IMR-90 (cell line): ENCODE data around the gene ABCA4. TPM values are rescaled to one million over a fixed set of nuclear protein-coding genes. Genes with fewer than 3 reads are reported as not detected.

ENCODE experiments used
- ATAC-seq: fragments of 200-7000 bp; cut with Tn5 transposase; 2 replicates; pipeline ENCODE4 v1.9.1; 2020; ENCODE audit warnings: low read depth, mild to moderate bottlenecking, moderate library complexity
- BruUV-seq: library from RNA; stranded (reverse); fragments of 400-500 nt; replicated peaks from 2 replicates; lab custom pipeline; 2021; lab: Mats Ljungman, UMichigan
- CTCF ChIA-PET: fragments of 300-600 bp; formaldehyde crosslinking; extraction: SDS; loops from one replicate; lab custom pipeline; 2021; ENCODE audit warnings: antibody characterized with exemption; lab: Yijun Ruan, JAX
- POLR2A ChIA-PET: fragments of 300-600 bp; sonication (Branson Sonifier 250); formaldehyde crosslinking; loops from one replicate; lab custom pipeline; 2022; ENCODE audit warnings: antibody characterized with exemption; ENCODE audit not compliant: unreplicated experiment; lab: Charles Lee
- DNase-seq: peaks from one replicate; pipeline ENCODE4 v3.0.0; 2013
- H2AFZ ChIP-seq: replicated peaks from 2 replicates; pipeline ENCODE3; 2013; ENCODE audit warnings: low read length, mild to moderate bottlenecking; ENCODE audit not compliant: poor library complexity
- H2AK5ac ChIP-seq: 2 replicates; pipeline ENCODE4 v1.6.1; 2013; ENCODE audit warnings: low read depth, low read length, inconsistent platforms
- H2AK9ac ChIP-seq: replicated peaks from 2 replicates; pipeline ENCODE3; 2013; ENCODE audit warnings: mild to moderate bottlenecking, low read depth, low read length, moderate library complexity; ENCODE audit not compliant: poor library complexity
- H2BK120ac ChIP-seq: 2 replicates; pipeline ENCODE4 v1.6.1; 2013; ENCODE audit warnings: low read depth, low read length, inconsistent platforms
- H2BK15ac ChIP-seq: 3 replicates; pipeline ENCODE4 v1.6.1; 2013; ENCODE audit warnings: low read depth, low read length, inconsistent platforms
- H2BK20ac ChIP-seq: 2 replicates; pipeline ENCODE4 v1.6.1; 2013; ENCODE audit warnings: low read depth, mild to moderate bottlenecking, inconsistent platforms, low read length, moderate library complexity
- H2BK5ac ChIP-seq: 2 replicates; pipeline ENCODE4 v1.6.1; 2013; ENCODE audit warnings: mild to moderate bottlenecking, low read depth, low read length, inconsistent platforms; ENCODE audit not compliant: poor library complexity, severe bottlenecking
- H3K14ac ChIP-seq: replicated peaks from 2 replicates; pipeline ENCODE4 v1.6.1; 2013; ENCODE audit warnings: low read depth, low read length, inconsistent platforms
- H3K18ac ChIP-seq: 2 replicates; pipeline ENCODE4 v1.6.1; 2013; ENCODE audit warnings: low read depth, low read length, control low read depth
- H3K23ac ChIP-seq: 2 replicates; pipeline ENCODE4 v1.6.1; 2013; ENCODE audit warnings: low read depth, low read length, inconsistent platforms
- H3K27ac ChIP-seq: 2 replicates; pipeline ENCODE4 v1.5.1; 2013; ENCODE audit warnings: mild to moderate bottlenecking, control low read depth, low read length; ENCODE audit not compliant: insufficient read depth
- H3K27me3 ChIP-seq: 2 replicates; pipeline ENCODE4 v1.6.1; 2013; ENCODE audit warnings: low read length; ENCODE audit not compliant: control insufficient read depth, insufficient read depth
- H3K36me3 ChIP-seq: 2 replicates; pipeline ENCODE4 v1.6.1; 2013; ENCODE audit warnings: low read length, mixed read lengths; ENCODE audit not compliant: control insufficient read depth, insufficient read depth
- H3K4ac ChIP-seq: 2 replicates; pipeline ENCODE4 v1.6.1; 2013; ENCODE audit warnings: low read depth, low read length, inconsistent platforms
- H3K4me1 ChIP-seq: 2 replicates; pipeline ENCODE4 v1.6.1; 2013; ENCODE audit warnings: low read length, mixed read lengths; ENCODE audit not compliant: control insufficient read depth, insufficient read depth
- H3K4me2 ChIP-seq: 2 replicates; pipeline ENCODE4 v1.6.1; 2013; ENCODE audit warnings: low read depth, mild to moderate bottlenecking, control low read depth, low read length, moderate library complexity
- H3K4me3 ChIP-seq: 2 replicates; pipeline ENCODE4 v1.5.1; 2013; ENCODE audit warnings: low read depth, mild to moderate bottlenecking, control low read depth, low read length, moderate library complexity; ENCODE audit not compliant: insufficient read depth
- H3K56ac ChIP-seq: 2 replicates; pipeline ENCODE4 v1.6.1; 2013; ENCODE audit warnings: low read length, inconsistent platforms; ENCODE audit not compliant: insufficient read depth; ENCODE audit errors: extremely low read depth
- H3K79me1 ChIP-seq, 2 experiments: 2 replicates each; pipeline ENCODE4 v1.6.1; 2013; ENCODE audit warnings: low read length in 2 of 2, inconsistent platforms in 1 of 2, low read depth in 1 of 2
- H3K9ac ChIP-seq: 2 replicates; pipeline ENCODE4 v1.6.1; 2013; ENCODE audit warnings: low read depth, low read length, control low read depth
- H3K9me1 ChIP-seq: 2 replicates; pipeline ENCODE4 v1.6.1; 2013; ENCODE audit warnings: low read length, inconsistent platforms; ENCODE audit not compliant: insufficient read depth
- H3K9me3 ChIP-seq: 2 replicates; pipeline ENCODE4 v1.6.1; 2013; ENCODE audit warnings: low read length; ENCODE audit not compliant: control insufficient read depth, insufficient read depth
- H4K20me1 ChIP-seq: 2 replicates; pipeline ENCODE4 v1.6.1; 2013; ENCODE audit warnings: low read length, inconsistent platforms; ENCODE audit not compliant: insufficient read depth
- H4K5ac ChIP-seq: 2 replicates; pipeline ENCODE4 v1.6.1; 2013; ENCODE audit warnings: mild to moderate bottlenecking, low read depth, low read length, control low read depth
- H4K8ac ChIP-seq, 2 experiments: 2 replicates each; pipeline ENCODE4 v1.6.1; 2013; ENCODE audit warnings: low read depth in 2 of 2, low read length in 2 of 2, control low read depth in 1 of 2, inconsistent platforms in 1 of 2
- H4K91ac ChIP-seq: 2 replicates; pipeline ENCODE4 v1.6.1; 2013; ENCODE audit warnings: low read depth, low read length, inconsistent platforms; ENCODE audit not compliant: insufficient read depth
- MAFK ChIP-seq: IDR thresholded peaks from 2 replicates; pipeline ENCODE4 v1.6.1; 2012; ENCODE audit warnings: low read depth, low read length, improper control_type of control experiment
- MXI1 ChIP-seq: IDR thresholded peaks from 2 replicates; pipeline ENCODE4 v1.6.1; 2012; ENCODE audit warnings: low read depth, mild to moderate bottlenecking, low read length, moderate library complexity, borderline replicate concordance
- WGBS, 2 experiments: methylation state at CpG; one replicate each; pipeline versions ENCODE4 v1.1.5 to v1.1.7; 2013; ENCODE audit warnings: missing lambda C conversion rate in 2 of 2; ENCODE audit not compliant: insufficient read length in 1 of 2; ENCODE audit errors: extremely low coverage in 2 of 2; 5-methylcytosine and 5-hydroxymethylcytosine counted together
- dilution Hi-C: fragments of 300-500 bp; cut with HindIII; formaldehyde crosslinking; loops from one replicate; pipeline ENCODE4 v1.14.3; 2018; ENCODE audit warnings: low sequenced_read_pairs; ENCODE audit not compliant: unreplicated experiment
- in situ Hi-C: fragments of 300-500 bp; cut with MboI; formaldehyde crosslinking; loops from 3 replicates; pipeline ENCODE4 v1.14.3; 2019; ENCODE audit warnings: low sequenced_read_pairs, inconsistent platforms, mixed read lengths
- intact Hi-C: fragments of 100-400 bp; cut with micrococcal nuclease; formaldehyde crosslinking; loops from 2 replicates; pipeline ENCODE4 v1.10.0; 2022
- polyA plus RNA-seq, 3 experiments: library from polyadenylated mRNA; depleted of rRNA; stranded (reverse); fragments of >200 nt; gene quantifications; 2 replicates each; pipeline ENCODE4 v1.2.3, GENCODE V29; 2012; ENCODE audit warnings: low replicate concordance in 1 of 3
- total RNA-seq: library from RNA; depleted of rRNA; stranded (reverse); fragments of >200 nt; gene quantifications from 2 replicates; pipeline ENCODE4 v1.2.3, GENCODE V29; 2012

ABCA4 gene
- total and polyA plus RNA-seq, 2 of the 4 experiments (the other 2 are of a cell fraction) = under 0.01 to 0.36 TPM

GRCh38 chr1:93961906-93962305 lies 159.0 kb downstream of the ABCA4 start:
- H2BK120ac ChIP-seq = no peak overlapping the region
- peaks cover 12% of the 10 kb centered on the region for H3K27me3 ChIP-seq
- no peak overlapping the region for H2BK15ac ChIP-seq
- H4K91ac ChIP-seq = no peak overlapping the region
- no peak overlapping the region for H4K5ac ChIP-seq
- H3K9me1 ChIP-seq = no peaks in the 10 kb centered on the region
- no peak overlapping the region for H3K4me2 ChIP-seq
- ChIA-PET CTCF (interaction anchor here (1.1 kb wide), 1 partner anchor 54 kb away, joined by 3 read pairs; no protein-coding TSS in a partner anchor), POLR2A (no interaction called here)
- ATAC-seq = no peak
- H2BK5ac ChIP-seq = no peak overlapping the region
- no peak overlapping the region for H3K4ac ChIP-seq
- no peak overlapping the region for H3K27ac ChIP-seq
- H2BK20ac ChIP-seq = no peak overlapping the region
- no peak overlapping the region for H3K23ac ChIP-seq
- DNase-seq = no peak
- no peaks in the 10 kb centered on the region for H4K20me1 ChIP-seq
- H2AFZ ChIP-seq = no peak overlapping the region
- no TSS peak for BruUV-seq
- H3K9ac ChIP-seq = no peak overlapping the region
- H3K4me1 ChIP-seq = peaks cover 7% of the 10 kb centered on the region
- H3K36me3 ChIP-seq = no peaks in the 10 kb centered on the region
- no peak overlapping the region for H3K18ac ChIP-seq
- H3K4me3 ChIP-seq = no peak overlapping the region
- TF ChIP-seq MXI1 (no peak), MAFK (no peak)
- H3K9me3 ChIP-seq = no peaks in the 10 kb centered on the region
- H3K79me1 ChIP-seq = no peaks in the 10 kb centered on the region
- no peak overlapping the region for H2AK9ac ChIP-seq
- H3K14ac ChIP-seq = no peak overlapping the region
- H4K8ac ChIP-seq = no peak overlapping the region
- in situ Hi-C loops = no loop called here
- no peak overlapping the region for H2AK5ac ChIP-seq
- WGBS, 2 experiments = no CpG with 5 or more reads among the region's 3 CpGs
- intact Hi-C loops = no loop called here
- H3K56ac ChIP-seq = no peak overlapping the region
- dilution Hi-C loops = no loop called here
